ENCODE results near the gene ABHD11.
"Not testable (repeated sequence)": the region's sequence is repeated elsewhere in the genome, so short reads cannot be mapped to it uniquely, and the experiment has no call there.

The ABHD11 gene

DNA sequence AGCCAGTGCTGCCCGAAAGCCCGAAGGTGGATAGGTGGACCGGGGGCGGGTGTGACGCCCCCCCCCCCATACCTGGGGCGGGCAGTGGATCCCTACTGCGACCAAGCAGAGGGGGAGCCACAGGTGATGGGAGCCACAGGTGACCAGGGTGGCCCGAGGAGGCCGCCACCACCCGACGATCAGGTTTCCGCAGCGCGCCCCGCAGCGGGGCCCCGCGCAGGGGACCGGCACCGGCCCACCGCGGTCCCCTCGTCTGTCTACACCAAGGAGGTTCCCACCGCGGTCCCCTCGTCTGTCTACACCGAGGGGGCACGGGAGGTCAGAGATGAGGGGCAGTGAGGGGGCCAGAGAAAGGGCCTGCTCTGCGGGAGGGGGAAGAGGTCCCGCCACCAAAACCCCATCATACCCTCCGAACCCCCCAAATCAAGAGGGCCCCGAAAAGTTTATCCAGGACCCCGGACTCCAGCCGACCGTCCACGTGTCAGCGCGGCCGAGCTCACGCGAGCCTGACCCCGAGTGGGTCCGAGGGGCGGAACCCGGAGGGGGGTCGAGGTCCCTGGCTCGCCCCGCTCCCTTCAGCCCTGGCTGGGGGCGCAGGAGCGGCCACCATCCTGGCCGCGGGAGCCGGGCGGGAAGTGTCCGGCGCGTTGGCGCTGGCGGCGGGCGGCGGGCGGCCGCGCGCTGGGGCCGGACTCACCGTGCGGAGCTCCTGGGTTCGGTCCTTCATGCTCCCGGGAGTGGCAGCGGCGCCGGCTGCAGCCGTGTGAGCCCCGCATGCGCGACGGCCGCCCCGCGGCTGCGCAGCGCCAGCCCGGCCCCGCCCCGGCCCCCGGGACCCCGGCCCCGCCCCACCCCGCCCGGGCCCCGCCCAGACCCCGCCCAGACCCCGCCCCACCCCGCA, 19.4 kb downstream of the ABHD11 start, which contains the start of gene STX1A:
STX1A (minus strand) TSS at position 765 of the 901 bp plus-strand sequence; CDS start at position 727, 38 bp downstream.
- DNase-seq, result peak; percentile 43

DNA sequence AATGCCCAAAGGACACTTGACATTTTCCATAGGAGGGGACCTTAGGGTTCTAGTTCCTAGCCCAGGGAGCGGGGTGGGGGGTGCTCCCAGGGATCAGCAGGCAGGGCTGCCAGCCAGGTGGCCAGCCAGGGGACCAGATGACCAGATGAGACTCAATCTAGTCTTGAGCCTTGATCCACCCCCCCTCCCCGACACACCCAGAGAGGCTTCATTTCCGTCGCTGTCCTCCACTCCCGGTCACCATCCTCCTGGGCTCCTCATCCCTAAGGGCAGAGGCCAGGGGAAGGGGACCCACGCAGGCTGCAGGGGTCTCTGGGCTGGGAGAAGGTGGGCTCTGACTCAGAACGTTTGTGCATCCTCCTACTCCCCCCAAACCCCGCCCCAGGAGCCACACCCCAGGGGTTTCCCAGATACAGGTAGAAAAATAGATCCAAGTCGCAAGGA, 20.1 kb downstream of the ABHD11 start:
- no peak for DNase-seq

- DNase-seq, result peak; percentile 93
These were observed 20.6 kb downstream of the ABHD11 start for GRCh38 chr7:73717991-73718405.

- DNase-seq, result no peak
These were observed 21.4 kb downstream of the ABHD11 start for GRCh38 chr7:73717025-73717807.

DNA sequence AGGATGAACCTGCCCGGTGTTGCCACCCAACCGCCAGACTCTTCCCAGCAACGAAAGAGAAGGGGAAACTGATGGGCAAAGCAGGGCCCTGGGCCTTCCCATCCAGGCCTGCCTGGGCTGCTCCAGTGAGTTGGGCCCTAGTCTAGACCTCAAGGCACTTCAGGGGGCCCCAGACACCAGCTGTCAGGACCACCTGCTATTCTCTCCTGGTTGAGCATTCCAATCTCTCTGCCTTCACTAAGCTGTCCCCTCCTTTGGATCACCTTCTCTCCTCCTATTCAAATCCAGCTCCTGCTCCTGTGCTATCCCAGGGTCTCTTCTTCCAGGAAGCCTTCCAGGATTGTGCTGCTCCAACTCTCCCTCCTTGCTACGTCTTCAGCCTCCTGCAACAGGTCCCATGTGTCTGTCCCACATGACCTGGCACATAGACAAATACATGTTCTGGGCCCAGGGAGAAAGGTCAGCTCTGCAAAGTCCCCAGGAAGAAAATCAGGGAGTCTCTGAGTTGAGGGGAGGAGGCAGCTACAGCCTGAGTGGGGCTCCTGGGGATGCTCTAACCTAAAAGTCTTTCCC, 22.2 kb downstream of the ABHD11 start:
- no peak for DNase-seq

- peak; percentile 95 for DNase-seq
These were observed 22.8 kb downstream of the ABHD11 start for GRCh38 chr7:73715648-73716317.

DNA sequence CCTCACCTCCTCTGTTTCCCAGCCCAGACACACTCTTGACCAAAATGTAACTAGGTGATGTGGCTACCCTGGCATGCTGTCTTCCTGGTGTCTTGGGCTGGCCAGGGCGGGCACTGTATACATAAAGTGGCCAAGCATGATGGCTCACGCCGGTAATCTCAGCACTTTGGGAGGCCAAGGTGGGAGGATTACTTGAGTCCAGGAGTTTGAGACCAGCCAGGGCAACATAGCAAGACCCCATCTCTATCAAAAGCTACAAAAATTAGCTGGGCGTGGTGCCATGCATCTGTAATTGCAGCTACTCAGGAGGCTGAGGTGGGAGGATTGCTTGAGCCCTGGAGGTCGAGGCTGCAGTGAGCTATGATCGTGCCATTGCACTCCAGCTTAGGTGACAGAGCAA, 25.3 kb downstream of the ABHD11 start:
- DNase-seq, result not testable (repeated sequence)

DNA sequence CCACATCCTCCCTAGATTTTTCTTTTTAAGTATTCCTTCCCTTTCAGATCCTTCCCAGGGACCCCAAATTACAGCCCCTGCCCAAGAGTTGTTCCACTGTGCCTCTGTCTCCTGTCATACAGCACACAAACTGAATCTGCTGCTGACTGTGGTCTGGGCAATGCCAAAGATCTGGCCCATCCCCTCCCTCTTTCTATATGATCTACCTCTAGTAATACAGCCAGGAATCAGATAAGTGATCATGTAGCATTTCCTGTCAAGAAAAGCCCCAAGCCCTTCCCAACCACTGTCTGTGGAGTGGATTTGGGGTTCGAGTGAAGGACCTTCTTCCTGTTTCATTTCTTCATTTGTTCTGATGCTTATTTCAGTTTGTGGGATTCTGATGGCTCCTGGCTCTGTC, 25.8 kb downstream of the ABHD11 start:
- DNase-seq, result peak; percentile 35

- DNase-seq, result no peak
These were observed 29.5 kb downstream of the ABHD11 start for GRCh38 chr7:73708961-73709549.

GRCh38 chr7:73707045-73707631, 31.5 kb downstream of the ABHD11 start:
- DNase-seq, result peak; percentile 34

DNA sequence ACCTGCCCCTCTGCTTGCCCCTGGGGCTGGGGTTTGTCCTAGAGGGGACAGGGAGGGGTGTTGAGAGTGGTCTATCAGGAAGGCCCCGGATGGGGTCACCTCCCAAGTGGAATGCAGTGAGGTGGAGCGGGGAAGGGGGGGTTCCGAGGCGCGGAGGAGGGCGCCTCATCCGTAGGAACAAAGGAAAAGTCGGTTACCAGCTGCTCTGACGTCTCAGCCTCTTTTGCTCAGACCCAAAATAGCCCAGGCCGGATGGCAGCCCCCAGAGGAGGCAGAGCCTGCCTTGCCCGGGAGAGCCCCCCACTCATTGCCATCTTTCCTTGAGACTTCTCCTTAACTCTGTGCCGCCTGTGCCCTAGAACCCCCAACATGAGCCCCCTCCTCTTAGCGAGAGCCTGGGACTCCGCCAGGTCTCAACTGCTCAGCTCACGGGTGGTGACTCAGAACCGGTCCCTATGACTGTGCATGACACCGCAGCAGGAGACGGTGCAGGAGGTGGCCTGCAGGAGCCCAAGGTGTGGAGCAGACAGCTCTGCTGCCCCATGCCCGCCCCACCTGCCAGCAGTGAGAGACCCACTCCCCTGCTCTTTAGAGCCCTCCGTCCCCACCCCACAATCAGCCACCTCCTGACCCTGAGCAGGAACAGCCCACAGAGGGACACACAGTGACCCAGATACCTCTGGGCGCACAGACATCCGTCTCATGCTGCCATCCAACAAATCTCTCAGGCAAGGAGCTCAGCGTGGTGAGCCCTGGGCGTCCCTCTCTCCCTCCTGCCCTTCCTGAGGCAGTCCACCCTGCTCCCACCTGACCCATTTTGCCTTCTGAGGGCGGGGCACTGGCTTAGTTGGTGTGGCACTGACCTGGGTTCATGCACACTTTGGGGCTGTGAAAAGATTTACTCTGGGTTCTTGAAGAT, 32.2 kb downstream of the ABHD11 start:
- no peak for DNase-seq

- no peak for DNase-seq
These were observed 33.1 kb downstream of the ABHD11 start for GRCh38 chr7:73705551-73705920.

DNA sequence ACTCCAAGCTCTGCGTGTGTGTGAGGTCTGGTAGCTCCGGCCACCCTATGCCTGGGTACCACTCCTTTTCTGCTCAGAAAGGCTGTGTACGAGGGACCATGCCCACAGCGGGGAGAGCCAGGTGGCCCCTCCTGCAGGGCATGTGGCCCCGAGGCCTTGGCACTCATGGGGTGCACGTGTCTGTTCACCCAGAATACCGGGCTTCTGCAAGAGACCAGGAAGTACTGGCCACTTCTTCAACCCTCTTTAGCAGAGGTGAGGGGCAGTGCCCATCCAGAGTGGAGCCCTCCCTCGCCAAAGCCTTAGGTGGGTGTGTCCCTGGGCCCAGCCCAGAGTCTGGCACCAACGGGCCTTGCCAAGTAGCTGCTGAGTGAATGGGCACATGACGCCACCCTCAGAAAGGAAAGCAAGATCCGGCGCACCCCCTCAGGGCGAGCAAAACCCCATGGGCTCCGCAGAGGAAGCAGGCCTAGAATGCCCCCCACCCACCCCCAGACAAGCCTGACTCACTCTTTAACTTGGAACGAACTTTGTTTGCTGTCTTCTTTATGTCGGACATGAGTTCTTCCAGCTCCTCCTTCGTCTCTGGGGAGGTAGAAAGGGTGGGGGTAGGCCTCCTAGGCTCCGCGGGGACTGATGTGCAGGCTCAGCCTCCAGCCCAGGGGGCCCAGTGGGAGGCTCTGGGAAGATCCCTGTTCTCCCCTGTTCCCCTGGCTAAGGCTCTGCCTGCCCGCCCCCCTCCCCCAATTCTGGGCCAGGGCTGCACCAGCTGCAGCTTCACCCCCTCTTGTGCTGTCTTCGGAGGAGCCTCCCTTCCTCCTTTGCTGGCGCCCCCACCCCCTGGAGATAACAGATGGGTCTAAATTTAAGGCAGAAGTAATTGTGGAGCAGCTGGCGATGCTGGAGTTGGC, 33.7 kb downstream of the ABHD11 start:
- no peak for DNase-seq

GRCh38 chr7:73703757-73704639, 34.6 kb downstream of the ABHD11 start:
- DNase-seq, result no peak

DNA sequence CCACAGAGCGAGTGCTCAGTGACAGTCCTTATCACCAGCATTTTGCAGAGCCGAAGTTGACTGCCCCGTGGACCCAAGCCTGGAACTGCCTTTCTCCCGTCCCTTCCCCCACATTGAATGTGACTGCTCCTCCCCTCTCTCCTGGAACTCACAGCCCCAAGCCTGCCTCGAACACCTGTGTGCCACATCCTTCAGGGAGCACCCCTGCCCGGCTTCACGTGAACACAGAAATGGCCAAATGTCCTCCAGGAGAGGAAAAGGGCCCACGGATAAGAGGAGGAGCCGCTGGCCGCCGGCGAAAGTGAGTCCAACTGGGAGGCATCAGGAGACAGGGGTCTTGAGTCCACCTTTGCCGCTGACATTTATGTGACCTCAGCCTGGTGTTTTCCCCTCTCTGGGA, 35.4 kb downstream of the ABHD11 start:
- no peak for DNase-seq

GRCh38 chr7:73702665-73703064, 35.9 kb downstream of the ABHD11 start:
- DNase-seq, result no peak

GRCh38 chr7:73702226-73702625, 36.4 kb downstream of the ABHD11 start:
- no peak for DNase-seq

DNA sequence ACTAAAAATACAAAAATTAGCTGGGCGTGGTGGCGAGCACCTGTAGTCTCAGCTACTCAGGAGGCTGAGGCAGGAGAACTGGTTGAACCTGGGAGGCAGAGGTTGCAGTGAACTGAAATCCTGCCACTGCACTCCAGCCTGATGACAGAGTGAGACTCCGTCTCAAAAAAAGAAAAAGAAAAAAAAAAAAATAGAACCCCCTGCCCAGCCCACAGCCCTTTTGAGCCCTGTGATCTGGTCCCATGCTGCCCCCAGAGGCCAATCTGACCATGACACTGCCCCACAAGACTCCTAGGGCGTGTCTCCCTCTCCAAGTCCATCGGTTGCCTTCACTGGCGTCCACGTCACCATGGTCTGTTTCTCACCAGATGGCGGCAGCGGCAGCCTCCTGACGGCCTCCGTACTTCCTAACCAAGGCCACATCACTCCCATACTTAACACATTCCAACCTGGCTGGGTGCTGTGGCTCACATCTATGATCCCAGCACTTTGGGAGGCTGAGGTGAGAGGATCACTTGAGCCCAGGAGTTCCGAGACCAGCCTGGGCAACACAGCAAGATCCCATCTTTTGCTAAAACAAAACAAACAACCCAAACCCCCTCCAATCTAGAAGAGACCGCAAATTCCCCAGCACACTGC, 37.1 kb downstream of the ABHD11 start:
- DNase-seq, result peak; percentile 10
